GM15510 (cell line): ENCODE results near the gene CPED1.

ENCODE experiments used
- POLR2A ChIP-seq: IDR thresholded peaks from 3 replicates; pipeline ENCODE4 v1.6.1; 2011; ENCODE audit warnings: borderline replicate concordance; ENCODE audit not compliant: insufficient read length; ENCODE audit errors: extremely low read depth

Gene CPED1

DNA sequence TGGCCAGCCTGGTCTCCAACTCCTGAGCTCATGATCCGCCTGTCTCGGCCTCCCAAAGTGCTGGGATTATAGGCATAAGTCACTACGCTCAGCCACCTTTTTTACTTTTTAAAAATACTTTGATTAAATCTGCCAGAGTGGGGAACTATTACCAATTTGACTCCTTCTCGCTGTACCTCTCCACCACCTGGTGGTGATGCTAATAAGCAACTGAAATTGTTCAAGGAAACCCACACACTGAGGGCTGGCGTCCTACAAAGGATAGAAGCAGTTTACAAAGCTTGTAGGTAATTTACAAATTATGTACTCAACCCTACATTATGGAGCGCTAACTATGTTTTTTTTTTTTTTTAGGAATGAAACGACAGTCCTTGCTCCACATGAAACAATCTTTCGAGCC lies 111.1 kb downstream of the CPED1 start:
- no peak for TF ChIP-seq POLR2A

- no peak for TF ChIP-seq POLR2A
Observed at GRCh38 chr7:121101083-121101482, 112.6 kb downstream of the CPED1 start.

GRCh38 chr7:121101621-121102020 lies 113.1 kb downstream of the CPED1 start:
- TF ChIP-seq POLR2A = no peak

DNA sequence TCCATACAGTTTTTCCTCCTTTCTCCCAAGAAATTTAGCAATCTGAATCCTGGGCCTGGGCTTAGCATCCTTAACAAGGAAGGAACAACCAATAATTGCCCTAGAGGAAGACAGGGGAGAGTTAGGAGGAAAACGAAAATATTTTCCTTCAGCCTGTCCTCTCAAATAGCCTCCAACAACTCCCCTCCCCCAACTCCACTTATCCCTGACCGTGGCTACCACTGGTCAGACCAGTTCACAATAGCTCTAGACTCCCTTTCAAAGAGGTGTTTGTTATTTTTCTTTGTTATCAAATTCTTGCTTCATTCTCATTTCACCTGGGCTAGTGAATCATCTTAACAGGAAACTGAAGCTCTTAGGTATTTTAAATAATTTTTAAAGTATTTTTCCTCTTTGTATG lies 114.1 kb downstream of the CPED1 start:
- TF ChIP-seq POLR2A = no peak

DNA sequence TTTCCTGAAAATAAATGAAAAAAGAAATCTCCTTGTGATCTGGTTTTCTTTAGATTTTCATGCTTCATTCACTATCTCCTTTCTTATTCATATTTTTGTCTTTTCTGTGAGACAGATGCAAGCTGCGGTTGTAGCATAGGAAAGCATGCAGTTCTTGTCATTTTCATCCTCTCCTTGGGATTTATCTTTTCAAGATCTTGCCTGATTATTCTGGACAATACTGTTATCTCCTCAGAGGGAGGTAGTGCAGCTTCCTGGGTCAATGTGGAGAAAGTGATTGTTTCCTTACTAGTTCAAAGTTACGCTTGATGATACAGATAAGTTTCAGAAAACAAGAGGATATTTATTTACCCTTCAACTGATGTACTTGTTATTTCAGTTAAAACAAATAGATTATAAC lies 114.6 kb downstream of the CPED1 start:
- TF ChIP-seq POLR2A = no peak

DNA sequence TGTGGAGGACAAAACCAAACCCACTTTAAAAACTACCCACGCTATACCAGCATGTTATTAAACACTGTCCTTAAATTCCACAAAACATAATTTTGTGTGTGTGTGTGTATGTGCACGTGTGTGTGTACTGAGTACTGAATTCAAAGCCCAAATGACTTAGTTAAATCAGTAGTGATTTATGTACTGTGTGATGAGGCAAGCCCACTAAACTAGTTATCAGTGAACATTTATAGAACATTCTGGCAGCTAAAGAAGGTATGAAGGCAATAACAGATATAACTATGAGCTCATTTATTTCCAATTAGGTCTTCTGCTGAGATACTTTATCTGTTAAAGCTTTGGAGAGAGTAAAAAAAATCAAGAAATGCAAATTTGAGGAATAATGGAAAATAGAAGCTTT lies 115.1 kb downstream of the CPED1 start:
- TF ChIP-seq POLR2A = no peak

GRCh38 chr7:121105262-121105661 lies 116.8 kb downstream of the CPED1 start:
- TF ChIP-seq POLR2A = no peak

- no peak for TF ChIP-seq POLR2A
Observed at GRCh38 chr7:121107923-121108498, 119.5 kb downstream of the CPED1 start.

- no peak for TF ChIP-seq POLR2A
Observed at GRCh38 chr7:121109145-121109544, 120.6 kb downstream of the CPED1 start.

DNA sequence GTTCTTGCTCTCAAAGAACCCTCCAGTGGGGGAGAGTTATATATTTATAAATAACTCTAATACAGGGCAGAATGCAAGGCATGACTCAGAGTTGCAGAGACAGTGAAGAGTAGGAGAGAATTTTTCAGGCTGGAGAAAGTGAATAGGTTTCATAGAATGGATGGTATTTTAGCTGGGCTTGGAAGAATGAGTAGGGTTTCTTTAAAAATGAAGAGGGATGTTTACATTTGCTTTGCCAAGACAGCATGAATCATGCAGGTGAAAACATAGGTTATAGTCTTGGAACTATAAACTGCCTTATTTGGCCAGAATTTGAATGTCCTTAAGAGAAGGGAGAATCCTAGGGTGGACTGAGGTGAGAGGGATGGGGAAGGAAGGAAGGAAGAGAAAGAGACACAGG lies 124.8 kb downstream of the CPED1 start:
- TF ChIP-seq POLR2A = no peak

DNA sequence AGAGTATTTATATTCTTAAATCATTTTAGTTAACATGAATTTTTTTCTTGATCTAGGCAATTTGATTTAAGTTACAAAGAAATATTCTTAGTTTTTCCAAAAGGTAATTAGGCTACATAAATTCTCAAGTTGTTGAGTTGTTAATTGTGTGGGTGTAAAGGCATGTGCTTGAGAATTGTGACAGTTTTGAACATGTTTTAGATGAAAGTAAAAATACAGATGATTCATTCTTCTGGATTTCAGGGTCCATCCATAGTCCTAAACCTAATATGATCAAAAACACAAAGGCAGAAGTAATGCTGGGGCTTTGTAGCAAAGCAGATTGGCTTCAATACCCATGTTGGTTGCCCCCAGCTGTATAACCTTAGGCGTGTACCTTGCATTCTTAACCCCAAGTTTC lies 127.9 kb downstream of the CPED1 start:
- no peak for TF ChIP-seq POLR2A

DNA sequence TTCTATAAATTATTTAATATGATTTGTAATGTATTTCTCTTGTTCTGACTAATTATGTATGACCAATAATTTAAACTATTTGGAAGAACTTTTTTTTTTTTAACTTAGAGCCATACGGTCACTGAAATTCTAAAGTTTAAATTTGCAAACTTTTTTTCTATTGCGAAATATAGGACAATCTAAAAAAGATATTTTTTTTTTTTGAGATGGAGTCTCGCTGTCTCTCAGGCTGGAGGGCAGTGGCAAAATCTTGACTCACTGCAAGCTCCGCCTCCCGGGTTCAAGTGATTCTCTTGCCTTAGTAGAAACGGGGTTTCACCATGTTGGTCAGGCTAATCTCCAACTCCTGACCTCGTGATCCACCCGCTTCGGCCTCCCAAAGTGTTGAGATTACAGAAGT lies 130.5 kb downstream of the CPED1 start:
- no peak for TF ChIP-seq POLR2A

DNA sequence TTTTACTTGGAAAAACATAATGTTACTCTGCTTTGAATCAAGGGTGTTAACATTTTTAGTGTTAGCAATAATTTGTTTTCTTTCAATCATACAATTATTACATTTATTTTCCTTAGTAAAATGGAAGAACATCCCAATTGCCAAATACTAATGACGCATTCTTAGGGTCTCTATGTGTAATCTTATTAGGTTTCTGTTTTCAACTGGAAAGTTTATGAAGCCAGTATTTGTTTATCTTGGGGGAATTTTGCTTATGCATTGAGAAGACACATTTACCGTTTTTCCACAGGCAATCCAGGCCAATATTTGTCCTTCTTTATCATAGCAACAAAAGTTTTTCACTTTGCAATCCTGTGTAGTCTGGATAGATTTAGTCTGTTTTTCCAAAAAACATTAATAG lies 134.5 kb downstream of the CPED1 start:
- TF ChIP-seq POLR2A = no peak

DNA sequence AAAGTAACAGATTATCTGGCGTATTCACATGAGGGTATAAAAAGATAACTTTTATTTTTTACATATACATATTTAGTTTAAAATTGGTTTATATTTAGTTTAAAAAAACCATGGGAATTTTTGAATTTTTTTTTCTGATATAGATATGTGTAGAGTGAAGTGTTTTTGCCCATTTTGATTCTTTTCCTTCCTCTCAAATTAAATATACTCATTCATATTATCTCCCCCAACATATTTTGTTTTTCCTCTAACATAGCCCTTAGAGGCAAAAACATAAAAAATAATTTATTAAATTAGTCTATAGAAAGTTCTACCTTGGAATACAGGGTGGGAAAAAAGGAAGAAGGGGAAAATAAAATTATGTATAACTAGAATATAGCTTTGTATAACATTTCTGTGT lies 137.7 kb downstream of the CPED1 start:
- TF ChIP-seq POLR2A = no peak

- no peak for TF ChIP-seq POLR2A
Observed at GRCh38 chr7:121126801-121127534, 138.5 kb downstream of the CPED1 start.

- no peak for TF ChIP-seq POLR2A
Observed at GRCh38 chr7:121132940-121133339, 144.4 kb downstream of the CPED1 start.
